ENCODE measurements around the gene OBI1.

Gene OBI1

GRCh38 chr13:78594456-78594975 is 64.4 kb downstream of the OBI1 start:
- no peaks in the 10 kb centered on the region for H3K36me3 ChIP-seq (ENCODE audit: insufficient read depth, low read length)
- peaks cover 7% of the 10 kb centered on the region; the same call in 1 of the 2 replicates for H3K4me1 ChIP-seq (ENCODE audit: insufficient read depth, low read length)
- no peak overlapping the region; the same call in 1 of the 2 replicates for H3K9ac ChIP-seq (ENCODE audit: low read depth, low read length)
- no peaks in the 10 kb centered on the region for H3K9me3 ChIP-seq (ENCODE audit: control insufficient read depth, insufficient read depth, low read length)

DNA sequence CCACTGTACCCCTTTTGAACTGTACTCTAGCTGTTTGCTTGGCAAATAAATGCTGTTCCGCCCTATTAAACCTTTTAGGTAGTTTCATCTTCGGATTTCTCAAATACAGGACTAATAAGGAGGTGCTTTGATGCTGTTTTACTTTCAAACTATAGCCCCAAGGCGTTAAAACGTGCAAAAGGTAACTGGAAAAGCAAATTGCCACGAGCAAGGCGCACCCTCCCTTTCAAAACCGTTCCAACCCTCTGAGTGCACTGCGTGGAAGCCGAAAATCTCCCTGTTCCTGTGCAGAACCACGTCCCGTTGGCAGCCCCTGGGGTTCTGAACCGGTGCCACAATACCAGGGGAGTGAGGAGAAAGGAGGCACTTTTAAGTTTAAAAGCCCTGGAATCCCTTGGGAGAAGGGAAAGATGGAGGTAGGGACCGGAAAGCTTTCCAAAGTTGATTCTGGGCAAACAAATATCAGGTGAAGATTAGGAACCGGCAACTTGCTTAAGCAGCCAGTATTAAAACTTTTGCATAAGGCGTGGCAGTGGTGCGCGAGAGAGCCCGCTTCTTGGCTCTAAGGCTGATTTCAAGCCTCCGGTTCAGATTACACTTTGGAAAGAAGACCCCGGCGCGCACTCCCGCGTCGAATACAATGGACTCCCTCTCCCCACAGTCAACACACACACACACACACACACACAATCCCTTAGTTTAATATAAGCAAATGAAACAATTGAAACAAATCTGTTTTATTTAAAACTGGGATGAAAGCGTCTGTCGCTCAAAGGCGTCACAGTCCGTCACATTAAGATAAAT is 65.1 kb downstream of the OBI1 start:
- Histone ChIP-seq H3K4me1 (ENCODE audit: insufficient read depth, low read length) (peaks cover 7% of the 10 kb centered on the region; the same call in 1 of the 2 replicates), H3K9ac (ENCODE audit: low read depth, low read length) (peak overlapping the region; percentile 25; the same call in 1 of the 2 replicates), H3K9me3 (ENCODE audit: control insufficient read depth, insufficient read depth, low read length) (no peaks in the 10 kb centered on the region), H3K36me3 (ENCODE audit: insufficient read depth, low read length) (no peaks in the 10 kb centered on the region)

GRCh38 chr13:78593129-78593528 is 65.8 kb downstream of the OBI1 start:
- Histone ChIP-seq H3K9ac (ENCODE audit: low read depth, low read length) (no peak overlapping the region), H3K4me1 (ENCODE audit: insufficient read depth, low read length) (peaks cover 7% of the 10 kb centered on the region; the same call in 1 of the 2 replicates), H3K9me3 (ENCODE audit: control insufficient read depth, insufficient read depth, low read length) (no peaks in the 10 kb centered on the region), H3K36me3 (ENCODE audit: insufficient read depth, low read length) (no peaks in the 10 kb centered on the region)

GRCh38 chr13:78592584-78592983 is 66.4 kb downstream of the OBI1 start:
- Histone ChIP-seq H3K9ac (ENCODE audit: low read depth, low read length) (no peak overlapping the region), H3K4me1 (ENCODE audit: insufficient read depth, low read length) (peaks cover 7% of the 10 kb centered on the region; the same call in 1 of the 2 replicates), H3K9me3 (ENCODE audit: control insufficient read depth, insufficient read depth, low read length) (no peaks in the 10 kb centered on the region), H3K36me3 (ENCODE audit: insufficient read depth, low read length) (no peaks in the 10 kb centered on the region)

DNA sequence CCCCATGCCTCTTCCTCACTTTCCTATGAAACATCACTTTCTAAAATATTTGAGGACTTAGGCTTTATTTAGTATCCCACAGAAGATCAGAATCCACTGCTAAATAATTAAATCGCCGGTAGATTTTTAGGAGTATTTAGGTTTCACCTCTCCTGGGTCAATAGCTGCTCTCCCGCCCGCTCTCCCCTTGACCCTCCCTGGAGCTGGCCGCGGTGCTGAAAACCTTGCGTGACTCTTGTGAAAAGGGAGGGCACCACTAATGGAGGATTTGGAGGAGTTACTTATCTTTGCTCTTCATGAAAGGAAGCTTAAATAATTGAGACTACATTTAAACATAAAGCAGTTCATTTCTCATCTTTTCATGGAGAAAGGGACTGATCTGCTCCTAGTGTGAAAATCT is 69.7 kb downstream of the OBI1 start:
- no peaks in the 10 kb centered on the region for H3K9me3 ChIP-seq (ENCODE audit: control insufficient read depth, insufficient read depth, low read length)
- H3K4me1 ChIP-seq (ENCODE audit: insufficient read depth, low read length), result no peaks in the 10 kb centered on the region
- no peaks in the 10 kb centered on the region for H3K36me3 ChIP-seq (ENCODE audit: insufficient read depth, low read length)

GRCh38 chr13:78587395-78587794 is 71.6 kb downstream of the OBI1 start:
- Histone ChIP-seq H3K9me3 (ENCODE audit: control insufficient read depth, insufficient read depth, low read length) (no peaks in the 10 kb centered on the region), H3K4me1 (ENCODE audit: insufficient read depth, low read length) (no peaks in the 10 kb centered on the region), H3K36me3 (ENCODE audit: insufficient read depth, low read length) (no peaks in the 10 kb centered on the region), H3K9ac (ENCODE audit: low read depth, low read length) (no peak overlapping the region)

More for the DNA sequence above, 69.7 kb downstream of the OBI1 start:
- no peak overlapping the region for H3K9ac ChIP-seq (ENCODE audit: low read depth, low read length)

DNA sequence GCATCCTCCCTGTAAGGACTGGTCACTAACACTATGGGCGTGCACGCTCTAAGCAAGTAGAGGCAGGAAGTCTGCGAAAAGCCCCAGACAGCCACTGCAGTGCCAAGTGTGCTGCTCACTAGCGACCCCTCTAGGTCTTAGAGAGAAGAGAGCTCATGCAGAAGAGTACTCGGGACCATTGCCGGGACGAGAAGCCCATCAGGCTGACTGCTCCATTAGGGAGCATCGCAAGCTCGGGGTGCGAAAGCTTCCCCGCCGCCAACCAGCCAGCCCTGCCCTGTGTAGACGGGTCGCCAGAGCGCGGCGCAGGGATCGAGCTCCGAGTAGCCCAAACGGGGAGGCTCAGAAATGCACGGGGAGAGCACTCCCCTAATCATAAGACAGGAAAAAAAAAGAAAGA is 72.2 kb downstream of the OBI1 start:
- Histone ChIP-seq H3K4me1 (ENCODE audit: insufficient read depth, low read length) (no peaks in the 10 kb centered on the region), H3K36me3 (ENCODE audit: insufficient read depth, low read length) (no peaks in the 10 kb centered on the region), H3K9me3 (ENCODE audit: control insufficient read depth, insufficient read depth, low read length) (no peaks in the 10 kb centered on the region), H3K9ac (ENCODE audit: low read depth, low read length) (no peak overlapping the region)

- H3K9ac ChIP-seq (ENCODE audit: low read depth, low read length), result no peak overlapping the region
- no peaks in the 10 kb centered on the region for H3K9me3 ChIP-seq (ENCODE audit: control insufficient read depth, insufficient read depth, low read length)
- H3K36me3 ChIP-seq (ENCODE audit: insufficient read depth, low read length), result no peaks in the 10 kb centered on the region; the same call in 1 of the 2 replicates
- no peaks in the 10 kb centered on the region for H3K4me1 ChIP-seq (ENCODE audit: insufficient read depth, low read length)
Measured at GRCh38 chr13:78576261-78576660, 82.7 kb downstream of the OBI1 start.

- H3K4me1 ChIP-seq (ENCODE audit: insufficient read depth, low read length), result no peaks in the 10 kb centered on the region
Measured at GRCh38 chr13:78572459-78572858, 86.5 kb downstream of the OBI1 start.

GRCh38 chr13:78569029-78569428 is 89.9 kb downstream of the OBI1 start:
- Histone ChIP-seq H3K9ac (ENCODE audit: low read depth, low read length) (no peak overlapping the region), H3K9me3 (ENCODE audit: control insufficient read depth, insufficient read depth, low read length) (no peaks in the 10 kb centered on the region), H3K4me1 (ENCODE audit: insufficient read depth, low read length) (no peaks in the 10 kb centered on the region), H3K36me3 (ENCODE audit: insufficient read depth, low read length) (no peaks in the 10 kb centered on the region; the same call in 1 of the 2 replicates)

More at GRCh38 chr13:78572459-78572858, 86.5 kb downstream of the OBI1 start:
- Histone ChIP-seq H3K9me3 (ENCODE audit: control insufficient read depth, insufficient read depth, low read length) (no peaks in the 10 kb centered on the region), H3K9ac (ENCODE audit: low read depth, low read length) (no peak overlapping the region), H3K36me3 (ENCODE audit: insufficient read depth, low read length) (no peaks in the 10 kb centered on the region; the same call in 1 of the 2 replicates)

- H3K4me1 ChIP-seq (ENCODE audit: insufficient read depth, low read length), result no peaks in the 10 kb centered on the region
- no peak overlapping the region for H3K9ac ChIP-seq (ENCODE audit: low read depth, low read length)
- no peaks in the 10 kb centered on the region for H3K9me3 ChIP-seq (ENCODE audit: control insufficient read depth, insufficient read depth, low read length)
Measured at GRCh38 chr13:78566631-78567030, 92.3 kb downstream of the OBI1 start.

More at GRCh38 chr13:78566631-78567030, 92.3 kb downstream of the OBI1 start:
- no peaks in the 10 kb centered on the region for H3K36me3 ChIP-seq (ENCODE audit: insufficient read depth, low read length)
